GM21786 (cell line): ENCODE data around the gene UCK1.

Source experiments
- ATAC-seq: cut with Tn5 transposase; IDR thresholded peaks from one replicate; pipeline ENCODE4 v1.9.1; 2021; ENCODE audit not compliant: unreplicated experiment

UCK1 gene

GRCh38 chr9:131477816-131478419, 53.1 kb downstream of the UCK1 start:
- ATAC-seq, result no peak

GRCh38 chr9:131477367-131477766, 53.7 kb downstream of the UCK1 start:
- ATAC-seq, result no peak

- ATAC-seq, result no peak
Observed at GRCh38 chr9:131476777-131477345, 54.2 kb downstream of the UCK1 start.

GRCh38 chr9:131475956-131476776, 54.9 kb downstream of the UCK1 start:
- no peak for ATAC-seq

- no peak for ATAC-seq
Observed at GRCh38 chr9:131475111-131475955, 55.7 kb downstream of the UCK1 start.

GRCh38 chr9:131474711-131475110, 56.4 kb downstream of the UCK1 start:
- ATAC-seq, result no peak

- no peak for ATAC-seq
Observed at GRCh38 chr9:131473891-131474290, 57.2 kb downstream of the UCK1 start.
